Activated naive CD8-positive, alpha-beta T cell treated with anti-CD3 and anti-CD28 coated beads, Interleukin-2, amount 50 U/mL, for 24 hours (primary cell): ENCODE results near the gene VWCE.

Experiments used
- ATAC-seq: fragments of 150-1000 bp; cut with Tn5 transposase; one replicate; pipeline ENCODE4 v1.10.0; 2021
- DNase-seq: peaks from one replicate; pipeline ENCODE4 v3.0.0; 2021
- H3K27ac Mint-ChIP-seq: one replicate; pipeline ENCODE4 v1.8.0; 2021; ENCODE audit warnings: mild to moderate bottlenecking, mixed read lengths
- H3K27me3 Mint-ChIP-seq: one replicate; pipeline ENCODE4 v1.8.0; 2021; ENCODE audit warnings: mixed read lengths
- H3K36me3 Mint-ChIP-seq: one replicate; pipeline ENCODE4 v1.8.0; 2021; ENCODE audit warnings: low read depth, mixed read lengths
- H3K4me1 Mint-ChIP-seq: one replicate; pipeline ENCODE4 v1.8.0; 2021; ENCODE audit warnings: mixed read lengths
- H3K4me3 Mint-ChIP-seq: one replicate; pipeline ENCODE4 v1.8.0; 2021; ENCODE audit warnings: mild to moderate bottlenecking, moderate library complexity, mixed read lengths
- H3K9me3 Mint-ChIP-seq: one replicate; pipeline ENCODE4 v1.8.0; 2021; ENCODE audit warnings: mixed read lengths

Gene VWCE

DNA sequence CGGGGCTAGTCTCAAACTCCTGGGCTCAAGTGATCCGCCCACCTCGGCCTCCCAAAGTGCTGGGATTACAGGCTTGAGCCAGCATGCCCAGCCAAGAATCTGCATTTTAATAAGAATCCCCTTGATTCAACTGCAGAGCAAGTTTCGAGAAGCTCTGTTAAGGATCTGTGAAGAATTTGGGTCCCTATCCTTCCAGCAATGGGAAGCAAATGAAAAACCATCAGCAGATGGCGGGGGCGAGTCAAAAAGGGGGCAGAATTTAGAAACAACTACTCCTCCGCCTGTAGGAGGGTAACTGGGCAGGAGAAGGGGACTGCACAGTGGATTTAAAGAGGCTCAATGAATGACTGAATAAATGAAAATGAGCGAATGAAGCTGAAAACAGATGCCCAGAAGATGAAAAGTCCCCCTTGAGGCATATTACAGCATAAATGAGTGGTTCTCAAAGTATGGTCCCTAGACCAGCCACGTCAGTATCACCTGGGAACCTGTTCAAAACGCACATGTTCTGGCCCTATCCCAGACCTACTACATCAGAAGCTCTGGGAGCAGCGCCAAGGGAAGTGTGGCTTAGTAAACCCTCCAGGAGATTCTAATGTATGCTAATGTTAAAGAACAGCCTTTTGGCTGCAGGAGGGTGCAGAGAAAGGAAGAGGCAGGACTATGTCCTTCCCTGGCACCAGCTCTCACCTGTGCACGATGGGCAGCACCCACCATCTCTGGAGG, 15.0 kb downstream of the VWCE start:
- Mint-ChIP-seq H3K4me1 (no peaks in the 10 kb centered on the region), H3K4me3 (no peak overlapping the region), H3K36me3 (peaks cover 36% of the 10 kb centered on the region), H3K9me3 (no peaks in the 10 kb centered on the region), H3K27ac (no peak overlapping the region), H3K27me3 (no peaks in the 10 kb centered on the region)
- no peak for DNase-seq
- no peak for ATAC-seq

DNA sequence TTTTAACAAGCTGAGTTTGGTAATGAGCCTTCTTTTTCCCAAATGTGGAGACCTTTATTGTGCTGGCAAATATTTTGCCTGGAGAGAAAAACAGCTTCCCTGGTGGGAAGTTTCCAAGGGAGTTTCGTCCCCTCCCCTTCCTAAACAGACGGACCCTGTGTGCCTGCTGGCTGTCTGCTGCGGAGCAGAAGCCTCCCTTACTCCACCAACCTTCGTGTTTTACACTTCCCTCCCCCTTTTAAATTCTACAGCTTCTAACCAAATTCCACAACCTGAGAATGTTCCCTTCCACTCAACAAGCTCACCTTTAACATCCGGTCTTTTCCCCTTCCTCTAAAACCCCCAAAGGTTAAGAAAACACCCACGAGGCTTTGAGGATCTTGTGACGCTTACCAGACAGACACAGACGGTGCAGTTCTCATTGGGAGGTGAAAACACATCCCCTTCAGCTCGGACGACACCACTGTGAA, 17.1 kb downstream of the VWCE start:
- Mint-ChIP-seq H3K27me3 (no peaks in the 10 kb centered on the region), H3K36me3 (peaks cover 24% of the 10 kb centered on the region), H3K27ac (no peak overlapping the region), H3K4me3 (no peak overlapping the region), H3K4me1 (no peaks in the 10 kb centered on the region), H3K9me3 (no peaks in the 10 kb centered on the region)
- DNase-seq (no peak), ATAC-seq (no peak)

DNA sequence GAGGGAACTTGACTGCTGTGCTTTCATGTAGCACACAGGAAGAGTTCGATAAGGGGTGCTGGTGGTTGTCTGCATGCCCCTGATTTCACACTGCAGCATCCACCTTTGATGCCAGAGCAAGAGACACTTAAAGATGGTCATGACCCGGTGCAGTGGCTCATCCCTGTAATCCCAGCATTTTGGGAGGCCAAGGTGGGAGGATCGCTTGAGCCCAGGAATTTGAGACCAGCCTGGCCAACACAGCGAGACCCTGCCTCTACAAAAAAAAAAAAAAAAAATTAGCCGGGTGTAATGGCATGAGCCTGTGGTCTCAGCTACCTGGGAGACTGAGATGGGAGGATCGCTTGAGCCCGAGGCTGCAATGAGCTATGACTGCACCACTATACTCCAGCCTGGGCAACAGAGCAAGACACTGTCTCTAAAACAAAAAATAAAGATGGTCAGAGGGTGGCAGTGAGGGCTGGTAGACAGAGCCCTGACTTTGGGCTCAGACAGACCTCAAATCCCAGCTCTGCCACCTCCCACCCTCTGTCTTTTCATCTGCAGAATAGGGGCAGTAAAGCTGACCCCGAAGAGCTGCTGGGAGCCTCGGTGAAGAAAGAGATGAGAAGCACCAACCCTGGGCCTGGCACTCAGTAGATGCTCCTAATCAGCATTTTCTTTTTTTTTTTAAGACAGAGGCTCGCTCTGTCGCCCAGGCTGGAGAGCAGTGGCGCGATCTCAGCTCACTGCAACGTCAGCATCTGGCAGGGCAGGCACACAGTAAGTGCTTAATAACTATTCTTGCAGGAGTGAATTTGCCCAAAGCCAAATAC, 17.7 kb downstream of the VWCE start:
- H3K4me1 Mint-ChIP-seq: no peaks in the 10 kb centered on the region
- peaks cover 21% of the 10 kb centered on the region for H3K36me3 Mint-ChIP-seq
- H3K9me3 Mint-ChIP-seq: no peaks in the 10 kb centered on the region
- no peak overlapping the region for H3K27ac Mint-ChIP-seq
- DNase-seq (no peak), ATAC-seq (no peak)
- no peak overlapping the region for H3K4me3 Mint-ChIP-seq
- H3K27me3 Mint-ChIP-seq: no peaks in the 10 kb centered on the region

DNA sequence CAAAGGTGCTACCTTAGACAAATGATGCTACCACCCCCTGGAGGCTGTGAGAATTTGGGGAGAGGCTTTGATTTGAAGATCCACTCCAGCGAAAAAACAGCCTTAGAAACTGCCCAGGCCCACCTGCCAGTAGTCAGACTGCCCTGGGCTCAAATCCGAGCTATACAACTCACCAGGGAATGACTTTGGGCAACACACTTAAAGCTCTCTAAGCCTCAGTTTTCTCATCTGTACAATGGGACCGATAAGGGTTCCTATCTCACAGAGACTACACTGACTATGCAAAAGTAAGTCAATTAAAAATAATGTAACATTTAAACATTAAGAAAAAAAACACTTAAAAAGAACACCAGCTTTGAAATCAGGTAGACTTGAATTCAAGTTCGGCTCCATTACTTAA, 19.9 kb downstream of the VWCE start:
- no peak overlapping the region for H3K27ac Mint-ChIP-seq
- no peak for DNase-seq
- ATAC-seq: no peak
- H3K4me3 Mint-ChIP-seq: no peak overlapping the region
- H3K36me3 Mint-ChIP-seq: peaks cover 11% of the 10 kb centered on the region
- no peaks in the 10 kb centered on the region for H3K27me3 Mint-ChIP-seq
- H3K4me1 Mint-ChIP-seq: no peaks in the 10 kb centered on the region
- H3K9me3 Mint-ChIP-seq: no peaks in the 10 kb centered on the region

DNA sequence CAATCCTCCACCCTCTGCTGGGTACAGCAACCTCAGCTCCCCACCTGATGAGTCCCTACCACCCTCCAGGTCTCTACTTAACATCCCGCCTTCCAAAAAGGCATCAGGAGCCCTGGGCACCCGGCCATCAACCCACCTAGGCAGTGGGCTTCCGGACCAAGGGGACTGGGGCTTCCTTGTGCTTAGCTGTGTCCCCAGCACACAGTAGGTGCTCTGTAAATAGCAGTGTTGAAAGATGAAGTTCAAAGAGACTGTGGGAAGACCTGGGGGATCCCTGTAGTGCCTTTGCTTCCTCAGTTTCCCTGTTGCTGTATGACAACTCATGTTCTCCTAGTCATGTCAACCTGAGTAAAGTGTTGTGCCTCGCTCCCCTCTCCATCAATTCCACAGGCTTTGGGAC, 21.0 kb downstream of the VWCE start:
- Mint-ChIP-seq H3K27ac (no peak overlapping the region), H3K4me3 (no peak overlapping the region), H3K27me3 (no peaks in the 10 kb centered on the region), H3K36me3 (peaks cover 10% of the 10 kb centered on the region), H3K4me1 (no peaks in the 10 kb centered on the region), H3K9me3 (no peaks in the 10 kb centered on the region)
- ATAC-seq (no peak), DNase-seq (no peak)

DNA sequence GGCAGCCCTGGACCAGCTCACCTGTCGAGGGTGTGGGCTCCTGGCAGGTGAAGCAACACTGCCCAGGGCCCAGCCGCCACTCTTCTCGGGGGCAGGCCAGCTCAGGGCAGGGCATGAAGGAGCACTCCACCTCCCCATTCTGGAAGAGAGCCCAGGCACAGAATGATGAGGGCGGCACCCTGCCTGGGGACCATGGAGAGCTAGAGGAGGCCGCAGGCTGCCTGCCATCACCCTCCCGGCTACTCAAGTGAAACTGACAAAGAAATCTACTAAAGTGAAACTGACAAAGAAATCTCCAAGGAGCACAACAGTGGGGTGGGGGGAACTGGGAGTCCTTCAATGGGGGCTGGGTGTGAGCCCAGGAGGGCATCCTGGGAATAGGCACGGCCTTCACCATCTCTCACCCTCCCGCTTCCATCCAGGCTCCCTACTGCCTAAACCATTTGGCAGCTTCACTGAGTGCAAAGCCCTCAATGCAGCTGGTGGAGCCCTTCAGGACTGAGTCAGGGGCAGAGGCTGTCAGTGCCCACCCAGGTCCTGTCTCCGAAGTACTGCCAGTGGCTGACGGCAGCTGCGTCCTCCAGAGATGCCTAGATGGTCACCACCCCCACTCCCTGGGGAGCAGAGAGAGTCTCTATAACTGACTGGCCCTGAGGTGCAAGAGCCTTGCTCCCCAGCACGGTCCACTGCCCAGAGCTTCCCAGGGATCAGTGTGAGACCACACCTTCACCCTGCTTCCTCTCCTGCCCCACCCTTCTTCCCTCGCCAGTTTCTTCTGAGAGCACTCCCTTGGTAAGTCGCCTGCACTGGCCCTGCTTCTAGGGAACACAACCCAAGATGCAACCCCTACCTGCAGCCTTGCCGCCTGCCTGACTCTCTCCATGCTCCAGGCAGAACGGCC, 21.7 kb downstream of the VWCE start:
- DNase-seq (no peak), ATAC-seq (no peak)
- Mint-ChIP-seq H3K27ac (no peak overlapping the region), H3K27me3 (no peaks in the 10 kb centered on the region), H3K9me3 (no peaks in the 10 kb centered on the region), H3K36me3 (peaks cover 5% of the 10 kb centered on the region), H3K4me3 (no peak overlapping the region), H3K4me1 (no peaks in the 10 kb centered on the region)

DNA sequence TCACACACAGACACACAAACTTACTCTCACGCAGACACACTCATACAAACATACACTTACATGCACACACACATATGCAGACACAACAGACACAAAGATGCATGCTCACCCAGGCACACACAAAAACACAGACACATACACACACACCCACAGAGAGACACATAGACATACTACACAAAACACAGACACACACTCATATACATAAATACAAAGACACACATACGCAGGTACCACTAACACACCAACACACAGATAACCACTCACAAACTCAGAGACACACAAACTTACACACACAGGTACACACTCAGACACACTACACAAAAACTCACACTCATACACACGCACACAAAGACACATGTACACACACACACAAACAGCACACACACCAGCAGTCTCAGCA, 22.4 kb downstream of the VWCE start:
- no peak for ATAC-seq
- no peak overlapping the region for H3K4me3 Mint-ChIP-seq
- H3K4me1 Mint-ChIP-seq: no peaks in the 10 kb centered on the region
- DNase-seq: no peak
- H3K9me3 Mint-ChIP-seq: no peaks in the 10 kb centered on the region
- H3K36me3 Mint-ChIP-seq: peaks cover 5% of the 10 kb centered on the region
- no peaks in the 10 kb centered on the region for H3K27me3 Mint-ChIP-seq
- no peak overlapping the region for H3K27ac Mint-ChIP-seq

DNA sequence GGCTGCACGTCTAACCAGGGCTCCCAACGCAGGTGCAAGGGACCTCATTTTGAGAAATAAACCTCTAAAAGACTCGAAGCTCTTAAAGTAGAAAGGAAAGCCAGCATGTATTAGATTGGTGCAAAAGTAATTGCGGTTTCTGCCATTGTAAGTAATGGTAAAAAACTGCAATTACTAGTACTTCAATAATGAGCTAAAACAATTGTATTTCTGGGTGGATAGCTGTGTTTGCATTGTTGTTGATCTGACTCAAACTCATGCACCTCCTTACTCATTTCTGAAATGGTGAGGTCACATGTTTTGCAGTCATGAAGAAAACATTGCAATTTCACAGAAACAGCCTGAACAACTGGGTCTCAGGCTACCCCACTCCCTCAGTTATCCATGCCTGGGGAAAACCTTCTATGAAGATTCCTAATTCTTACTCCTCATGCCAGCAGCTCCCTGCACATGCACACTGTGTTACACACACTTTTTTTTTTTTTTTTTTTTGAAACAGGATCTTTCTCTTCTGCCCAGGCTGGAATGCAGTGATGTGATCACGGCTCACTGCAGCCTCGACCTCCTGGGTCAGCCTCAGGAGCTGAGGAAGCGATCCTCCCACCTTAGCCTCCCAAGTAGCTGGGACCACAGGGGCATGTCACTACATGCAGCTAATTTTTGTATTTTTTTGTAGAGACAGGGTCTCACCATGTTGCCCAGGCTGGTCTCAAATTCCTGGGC, 24.6 kb downstream of the VWCE start:
- Mint-ChIP-seq H3K9me3 (no peaks in the 10 kb centered on the region), H3K4me3 (no peak overlapping the region), H3K36me3 (peaks cover 5% of the 10 kb centered on the region), H3K27me3 (no peaks in the 10 kb centered on the region), H3K4me1 (no peaks in the 10 kb centered on the region), H3K27ac (no peak overlapping the region)
- DNase-seq (no peak), ATAC-seq (no peak)

DNA sequence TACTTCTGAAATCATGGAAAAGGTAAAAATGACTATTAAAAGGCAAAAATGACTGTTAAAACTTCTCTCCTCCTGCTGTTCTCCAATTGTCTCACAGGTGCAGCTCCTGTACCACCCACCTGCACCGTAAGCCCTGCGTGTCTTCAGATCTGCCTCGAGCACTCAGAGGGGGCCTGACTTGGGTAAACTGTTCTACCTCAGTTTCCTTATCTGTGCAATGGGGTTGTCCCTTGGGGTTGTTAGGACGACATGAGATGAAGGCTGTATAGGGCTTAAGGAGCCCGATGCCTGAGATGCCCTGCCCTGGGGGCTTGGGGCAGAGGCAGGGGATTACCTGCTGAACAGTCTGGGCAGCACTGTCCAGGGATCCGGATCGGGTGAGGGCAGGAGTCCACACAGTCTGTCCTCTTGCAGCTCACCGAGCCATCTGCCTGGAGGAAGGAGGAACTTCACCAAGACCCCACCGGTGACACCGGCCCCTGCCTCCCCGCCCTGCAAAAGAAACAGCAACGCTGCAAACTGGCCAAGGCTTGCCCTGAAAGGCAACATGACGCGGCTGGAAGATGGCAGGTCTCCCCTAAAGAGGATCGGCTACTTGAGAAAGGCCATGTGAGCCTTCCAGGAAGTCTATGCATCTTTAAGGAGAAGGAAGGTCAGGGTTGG, 26.4 kb downstream of the VWCE start:
- DNase-seq (no peak), ATAC-seq (no peak)
- H3K4me1 Mint-ChIP-seq: no peaks in the 10 kb centered on the region
- H3K36me3 Mint-ChIP-seq: peaks cover 6% of the 10 kb centered on the region
- H3K27me3 Mint-ChIP-seq: no peaks in the 10 kb centered on the region
- no peak overlapping the region for H3K4me3 Mint-ChIP-seq
- no peaks in the 10 kb centered on the region for H3K9me3 Mint-ChIP-seq
- H3K27ac Mint-ChIP-seq: no peak overlapping the region

DNA sequence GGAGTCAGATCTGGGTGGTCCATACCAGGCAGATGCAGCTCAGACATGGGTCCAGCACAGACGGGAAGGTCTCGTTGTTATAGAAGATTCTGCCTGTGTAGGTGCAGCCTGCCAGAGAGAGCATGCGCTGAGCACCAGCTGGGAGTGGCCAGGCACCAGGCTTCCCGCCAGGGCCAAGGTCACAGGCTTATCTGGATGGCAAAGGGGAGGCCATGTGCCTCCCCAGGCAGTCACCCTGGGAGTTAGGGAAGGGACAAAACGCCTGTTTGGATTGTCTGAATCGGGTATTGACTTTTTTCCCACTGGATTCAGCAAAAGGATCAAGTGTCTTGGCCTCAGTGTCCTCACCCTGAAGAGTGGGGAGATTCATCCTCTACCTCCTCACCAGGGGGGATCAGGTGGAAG, 27.7 kb downstream of the VWCE start:
- ATAC-seq (no peak), DNase-seq (no peak)
- no peaks in the 10 kb centered on the region for H3K9me3 Mint-ChIP-seq
- H3K27ac Mint-ChIP-seq: no peak overlapping the region
- H3K36me3 Mint-ChIP-seq: peaks cover 8% of the 10 kb centered on the region
- no peak overlapping the region for H3K4me3 Mint-ChIP-seq
- H3K4me1 Mint-ChIP-seq: no peaks in the 10 kb centered on the region
- no peaks in the 10 kb centered on the region for H3K27me3 Mint-ChIP-seq

DNA sequence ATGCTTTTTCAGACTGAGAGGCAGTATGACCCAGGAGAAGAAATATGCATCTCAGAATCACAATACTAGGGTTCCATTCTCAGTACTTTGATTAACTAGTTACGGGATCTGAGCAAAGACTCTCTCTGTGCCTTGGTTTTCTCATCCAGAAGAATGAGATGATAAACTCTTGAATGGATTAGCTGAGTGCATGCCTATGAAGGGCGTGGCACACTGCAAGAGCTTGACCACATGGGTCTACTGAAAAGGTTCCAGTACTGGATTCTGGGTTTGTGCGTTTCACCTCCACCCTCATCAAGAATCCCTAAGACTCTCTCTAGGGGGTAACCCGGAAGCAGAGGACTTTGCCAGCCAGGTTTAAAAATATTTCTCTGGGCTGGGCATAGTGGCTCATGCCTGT, 28.5 kb downstream of the VWCE start:
- peaks cover 8% of the 10 kb centered on the region for H3K36me3 Mint-ChIP-seq
- DNase-seq (no peak), ATAC-seq (no peak)
- H3K4me3 Mint-ChIP-seq: no peak overlapping the region
- H3K27ac Mint-ChIP-seq: no peak overlapping the region
- H3K27me3 Mint-ChIP-seq: no peaks in the 10 kb centered on the region
- H3K9me3 Mint-ChIP-seq: no peaks in the 10 kb centered on the region
- no peaks in the 10 kb centered on the region for H3K4me1 Mint-ChIP-seq

DNA sequence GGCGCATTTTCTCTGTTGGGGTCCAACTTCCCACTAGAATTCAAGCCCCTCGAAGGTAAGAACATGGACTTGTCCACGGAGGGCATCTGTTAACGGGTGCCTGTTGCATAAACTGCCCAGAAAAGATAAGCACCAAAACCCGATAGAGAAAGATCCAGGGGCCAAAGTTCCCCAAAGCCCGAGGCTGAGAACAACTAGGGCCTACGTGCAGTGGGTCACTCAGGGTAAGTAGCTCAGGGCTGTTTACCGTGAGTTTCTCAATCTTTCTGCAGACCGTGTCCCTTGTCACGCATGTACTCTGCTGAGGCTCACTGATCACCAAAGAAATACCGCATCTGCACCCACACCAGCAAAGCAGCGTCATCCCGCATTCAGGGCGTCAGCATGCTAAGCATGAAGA, 29.8 kb downstream of the VWCE start:
- ATAC-seq (no peak), DNase-seq (no peak)
- Mint-ChIP-seq H3K4me3 (no peak overlapping the region), H3K27me3 (no peaks in the 10 kb centered on the region), H3K4me1 (no peaks in the 10 kb centered on the region), H3K27ac (no peak overlapping the region), H3K36me3 (peaks cover 13% of the 10 kb centered on the region), H3K9me3 (no peaks in the 10 kb centered on the region)

DNA sequence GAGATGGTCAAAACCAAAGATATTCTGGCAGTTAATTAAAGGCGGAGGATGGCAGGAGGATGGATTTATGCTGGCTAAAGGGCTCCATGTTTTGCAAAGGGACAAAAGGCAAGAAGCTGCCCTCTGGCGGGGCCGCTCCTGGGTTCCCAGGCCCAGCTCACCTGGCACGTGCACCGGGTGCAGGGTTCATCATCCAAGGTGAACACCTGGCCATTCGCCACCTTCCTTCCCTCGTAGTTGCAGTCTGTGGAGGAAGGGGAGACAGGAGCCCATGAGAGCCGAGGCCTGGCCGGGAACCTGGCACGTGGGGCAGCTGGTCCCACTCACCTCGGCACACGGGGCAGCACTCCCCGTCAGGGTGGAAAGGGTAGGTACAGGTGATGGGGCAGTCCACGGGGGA, 30.3 kb downstream of the VWCE start:
- Mint-ChIP-seq H3K4me3 (no peak overlapping the region), H3K27ac (no peak overlapping the region), H3K27me3 (no peaks in the 10 kb centered on the region), H3K9me3 (no peaks in the 10 kb centered on the region), H3K36me3 (peaks cover 13% of the 10 kb centered on the region), H3K4me1 (no peaks in the 10 kb centered on the region)
- DNase-seq (no peak), ATAC-seq (no peak)

DNA sequence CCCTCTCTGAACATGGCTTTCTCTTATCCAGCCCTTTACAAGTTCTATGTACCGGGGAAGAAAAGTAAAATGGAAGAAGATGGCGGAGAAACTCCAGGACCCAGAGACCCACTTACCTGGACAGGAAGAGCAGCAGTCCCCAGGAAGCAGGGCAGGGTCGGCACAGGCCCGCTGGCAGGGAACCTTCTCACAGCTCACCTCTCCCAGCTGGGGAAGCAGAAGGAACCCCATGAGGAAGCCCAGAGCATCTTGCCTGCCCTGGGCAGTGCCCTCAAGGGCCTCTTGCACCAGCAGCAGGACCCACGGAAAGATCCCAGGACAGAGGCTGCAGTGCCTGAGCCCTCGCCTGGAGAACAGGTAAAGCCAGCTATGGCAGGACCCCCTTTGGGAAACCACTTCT, 30.7 kb downstream of the VWCE start:
- no peaks in the 10 kb centered on the region for H3K4me1 Mint-ChIP-seq
- no peak overlapping the region for H3K27ac Mint-ChIP-seq
- H3K36me3 Mint-ChIP-seq: peaks cover 13% of the 10 kb centered on the region
- H3K27me3 Mint-ChIP-seq: no peaks in the 10 kb centered on the region
- no peak overlapping the region for H3K4me3 Mint-ChIP-seq
- H3K9me3 Mint-ChIP-seq: no peaks in the 10 kb centered on the region
- ATAC-seq (no peak), DNase-seq (no peak)
